Measurements from ENCODE around the gene AGER.

DNA sequence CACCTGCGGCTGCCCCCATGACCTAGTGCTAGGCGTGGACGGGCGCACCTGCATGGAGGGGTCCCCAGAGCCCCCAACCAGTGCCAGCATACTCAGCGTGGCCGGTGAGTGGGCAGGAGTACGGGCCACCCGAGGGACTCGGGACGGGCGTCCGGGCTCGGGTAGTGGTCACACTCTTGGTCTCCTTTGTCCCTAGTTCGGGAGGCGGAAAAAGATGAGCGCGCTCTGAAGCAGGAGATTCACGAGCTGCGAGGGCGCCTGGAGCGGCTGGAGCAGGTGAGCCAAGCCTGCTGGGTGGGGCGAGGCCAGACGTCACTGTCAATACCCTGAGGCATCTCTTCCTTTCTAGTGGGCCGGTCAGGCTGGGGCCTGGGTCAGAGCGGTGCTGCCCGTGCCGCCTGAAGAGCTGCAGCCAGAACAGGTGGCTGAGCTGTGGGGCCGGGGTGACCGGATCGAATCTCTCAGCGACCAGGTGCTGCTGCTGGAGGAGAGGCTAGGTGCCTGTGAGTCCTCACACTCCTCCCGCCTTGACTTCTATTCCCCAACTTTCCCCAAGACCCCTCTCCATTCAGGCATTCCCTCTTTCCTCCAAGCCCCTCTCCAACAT is 16.8 kb downstream of the AGER start:
- TF ChIP-seq, protein P1, sequence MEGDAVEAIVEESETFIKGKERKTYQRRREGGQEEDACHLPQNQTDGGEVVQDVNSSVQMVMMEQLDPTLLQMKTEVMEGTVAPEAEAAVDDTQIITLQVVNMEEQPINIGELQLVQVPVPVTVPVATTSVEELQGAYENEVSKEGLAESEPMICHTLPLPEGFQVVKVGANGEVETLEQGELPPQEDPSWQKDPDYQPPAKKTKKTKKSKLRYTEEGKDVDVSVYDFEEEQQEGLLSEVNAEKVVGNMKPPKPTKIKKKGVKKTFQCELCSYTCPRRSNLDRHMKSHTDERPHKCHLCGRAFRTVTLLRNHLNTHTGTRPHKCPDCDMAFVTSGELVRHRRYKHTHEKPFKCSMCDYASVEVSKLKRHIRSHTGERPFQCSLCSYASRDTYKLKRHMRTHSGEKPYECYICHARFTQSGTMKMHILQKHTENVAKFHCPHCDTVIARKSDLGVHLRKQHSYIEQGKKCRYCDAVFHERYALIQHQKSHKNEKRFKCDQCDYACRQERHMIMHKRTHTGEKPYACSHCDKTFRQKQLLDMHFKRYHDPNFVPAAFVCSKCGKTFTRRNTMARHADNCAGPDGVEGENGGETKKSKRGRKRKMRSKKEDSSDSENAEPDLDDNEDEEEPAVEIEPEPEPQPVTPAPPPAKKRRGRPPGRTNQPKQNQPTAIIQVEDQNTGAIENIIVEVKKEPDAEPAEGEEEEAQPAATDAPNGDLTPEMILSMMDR (IDR thresholded peaks at IDR 0.05), result no peak
- TF ChIP-seq POLR2A (IDR thresholded peaks at IDR 0.05), result no peak
